Motor neuron (in vitro differentiated cells): Measurements from ENCODE around the gene PNMA1. TPM values are rescaled to one million over a fixed set of nuclear protein-coding genes. Genes with fewer than 3 reads are reported as not detected.
"Not testable (repeated sequence)": the region's sequence is repeated elsewhere in the genome, so short reads cannot be mapped to it uniquely, and the experiment has no call there.

Experiments used
- ATAC-seq, 8 experiments: fragments of 200-7000 bp; cut with Tn5 transposase; replicated peaks in 6 of 8; 2 replicates each; pipeline ENCODE4 v1.8.0; 2021; ENCODE audit warnings: mild to moderate bottlenecking in 8 of 8, moderate library complexity in 8 of 8
- H3K27ac ChIP-seq, 2 donors: fragments of 250-450 bp; sonication (Bioruptor Pico); 2 replicates each; pipeline ENCODE4 v1.9.0; 2021; ENCODE audit warnings: antibody characterized with exemption in 2 of 2, mild to moderate bottlenecking in 2 of 2, moderate library complexity in 1 of 2
- H3K4me1 ChIP-seq, 2 donors: fragments of 250-450 bp; sonication (Bioruptor Pico); replicated peaks in 1 of 2; 2 replicates each; pipeline ENCODE4 v1.6.1; 2021; ENCODE audit warnings: antibody characterized with exemption in 2 of 2, mild to moderate bottlenecking in 2 of 2, moderate library complexity in 1 of 2
- H3K4me3 ChIP-seq, 5 donors: fragments of 250-450 bp; sonication (Bioruptor Pico); 2 replicates each; pipeline ENCODE4 v1.9.0; 2021; ENCODE audit warnings: antibody characterized with exemption in 5 of 5, mild to moderate bottlenecking in 5 of 5, moderate library complexity in 4 of 5
- WGBS, 10 experiments: fragments of 450-650 bp; shearing (Covaris generic); methylation state at CpG; one replicate each; pipeline ENCODE4 v1.0.0; 2022; 5-methylcytosine and 5-hydroxymethylcytosine counted together
- in situ Hi-C, 9 experiments: fragments of 400-800 bp; cut with MboI; loops; one replicate each; pipeline ENCODE4 v1.15.0; 2021; ENCODE audit warnings: low sequenced_read_pairs in 9 of 9, low pct_unique_long_range_greater_than_20kb in 2 of 9; ENCODE audit not compliant: unreplicated experiment in 9 of 9
- total RNA-seq, 8 experiments: library from RNA; unstranded; fragments of 300-600 nt; gene quantifications; 2 replicates each; pipeline versions ENCODE4 v1.2.3 to v1.2.4, GENCODE V29; 2022

The PNMA1 gene
- total RNA-seq, 8 experiments from 2014 or later: 16.7 to 102 (median 50.9) TPM

DNA sequence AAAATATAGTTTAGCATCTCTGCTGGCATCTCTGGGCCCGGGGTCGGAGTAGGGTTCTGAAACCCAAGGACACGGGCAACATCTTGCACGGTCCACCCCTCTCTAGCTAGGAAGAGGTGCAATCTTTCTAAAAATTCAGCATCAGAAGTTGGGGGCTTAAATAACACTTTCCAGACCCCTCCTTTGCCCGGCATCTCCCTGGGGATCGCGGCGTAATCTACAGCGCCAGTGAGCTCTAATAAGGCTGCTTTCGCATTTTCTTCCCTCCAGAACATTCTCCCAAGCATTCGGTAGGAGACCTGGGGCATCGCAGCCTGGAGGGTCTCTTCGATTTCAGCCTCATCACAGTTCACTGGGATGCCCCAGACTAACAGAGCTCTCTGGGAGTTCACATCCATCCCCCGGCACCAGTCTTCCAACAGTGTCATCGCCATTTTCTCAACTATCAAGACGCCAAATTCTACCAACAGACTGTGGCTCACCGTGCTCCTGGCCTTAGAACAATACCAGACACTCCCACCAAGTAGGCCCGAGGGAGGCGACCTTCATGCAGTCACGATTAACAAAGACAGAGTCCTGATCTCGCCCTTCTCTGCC lies 880 bp downstream of the PNMA1 start:
- in situ Hi-C loops: no loop called here
- 0 to 40% (median 0%) methylated on average over 1 to 11 of the region's 21 CpGs; no CpG with 5 or more reads in 2 of the 10 experiments for WGBS, 10 experiments
- Histone ChIP-seq H3K4me3 (peak overlapping the region; percentile 56 to 89 (median 76)), H3K27ac (peak overlapping the region; percentile 92 to 97), H3K4me1 (peaks cover 29 to 33% of the 10 kb centered on the region in 2 donors)
- peak in 3 of 8 experiments; percentile 1 to 2 (median 1) for ATAC-seq

DNA sequence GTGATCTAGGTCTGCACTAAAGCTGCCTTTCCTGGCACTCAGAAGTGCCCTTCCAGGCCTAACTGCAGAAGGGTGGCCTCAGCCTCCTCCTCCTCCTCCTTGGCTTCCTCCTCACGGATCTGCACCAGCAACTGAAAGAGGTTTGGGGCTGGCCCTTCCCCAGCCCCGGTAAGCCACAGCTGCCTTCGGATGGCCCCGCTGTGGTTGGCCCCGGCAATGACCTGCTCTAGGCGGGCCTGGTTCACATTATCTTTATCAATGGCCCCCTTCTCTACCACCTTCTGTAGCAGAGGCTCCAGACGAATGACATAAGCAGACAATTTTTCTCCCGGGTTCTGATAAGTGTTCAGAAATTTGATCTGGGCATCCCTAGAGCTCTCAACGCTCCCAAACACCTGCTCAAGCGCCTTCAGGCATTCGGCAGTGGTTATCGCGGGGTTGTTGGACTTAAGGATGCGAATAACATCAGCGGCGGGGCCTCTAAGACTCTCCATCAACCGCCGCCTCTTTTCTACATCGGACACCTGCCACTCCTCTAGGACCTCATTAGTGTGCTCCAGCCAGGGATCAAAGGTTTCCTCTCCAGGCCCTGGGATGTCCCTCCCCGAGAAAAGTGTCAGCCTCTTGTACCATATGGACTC lies 1.5 kb downstream of the PNMA1 start:
- in situ Hi-C loops: no loop called here
- peak overlapping the region; percentile 92 to 97 for H3K27ac ChIP-seq
- peak in 6 of 8 experiments; percentile 2 to 9 (median 4) for ATAC-seq
- H3K4me3 ChIP-seq: peak overlapping the region; percentile 56 to 89 (median 76)
- H3K4me1 ChIP-seq: peaks cover 22 to 27% of the 10 kb centered on the region in 2 donors
- WGBS, 10 experiments: 0 to 12% (median 0%) methylated on average over 1 to 16 of the region's 20 CpGs; no CpG with 5 or more reads in 3 of the 10 experiments

DNA sequence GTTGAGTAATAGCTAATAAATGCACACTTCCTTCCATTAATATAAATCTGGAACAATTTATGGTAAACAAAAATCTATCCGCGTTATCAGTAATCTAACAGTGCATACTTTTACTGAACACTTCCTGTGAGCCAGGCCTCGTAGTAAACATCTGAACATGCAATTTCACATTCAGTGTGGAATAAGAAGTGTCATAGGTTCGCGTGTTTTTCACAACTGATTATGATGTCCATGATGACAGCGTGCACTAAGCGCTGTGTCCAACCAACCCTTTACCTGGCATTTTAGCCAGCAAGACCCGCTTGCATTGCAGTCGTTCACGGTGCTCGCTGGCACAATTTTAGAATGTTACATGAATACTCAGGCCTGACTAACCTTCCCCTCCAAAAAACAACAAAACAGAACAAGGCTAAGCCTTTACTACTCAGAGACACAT lies 2.1 kb downstream of the PNMA1 start:
- H3K4me1 ChIP-seq: peaks cover 16 to 21% of the 10 kb centered on the region in 2 donors
- ATAC-seq: no peak
- 2 to 59% (median 32%) methylated on average over 3 to 11 of the region's 11 CpGs; no CpG with 5 or more reads in 3 of the 10 experiments for WGBS, 10 experiments
- in situ Hi-C loops: no loop called here
- peak overlapping the region in 1 of 2 donors; percentile 92 for H3K27ac ChIP-seq
- peak overlapping the region; percentile 56 to 89 (median 76) for H3K4me3 ChIP-seq

DNA sequence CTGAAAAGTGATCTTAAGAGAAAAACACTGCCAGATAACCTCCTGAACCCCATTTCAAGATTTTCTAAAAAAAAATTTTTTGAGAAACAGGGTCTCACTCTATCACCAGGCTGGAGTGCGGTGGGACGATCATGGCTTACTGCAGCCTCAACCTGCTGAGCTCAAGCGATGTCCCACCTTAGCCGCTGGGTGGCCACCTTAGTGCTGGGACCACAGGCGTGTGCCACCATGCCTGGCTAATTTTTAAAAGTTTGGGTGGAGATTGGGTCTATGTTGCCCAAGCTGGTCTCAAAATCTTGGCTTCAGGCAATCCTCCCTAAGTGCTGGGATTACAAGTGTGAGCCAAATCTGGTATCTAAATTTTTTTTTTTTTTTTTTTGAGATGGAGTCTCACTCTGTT lies 3.4 kb downstream of the PNMA1 start:
- no peak overlapping the region for H3K27ac ChIP-seq

DNA sequence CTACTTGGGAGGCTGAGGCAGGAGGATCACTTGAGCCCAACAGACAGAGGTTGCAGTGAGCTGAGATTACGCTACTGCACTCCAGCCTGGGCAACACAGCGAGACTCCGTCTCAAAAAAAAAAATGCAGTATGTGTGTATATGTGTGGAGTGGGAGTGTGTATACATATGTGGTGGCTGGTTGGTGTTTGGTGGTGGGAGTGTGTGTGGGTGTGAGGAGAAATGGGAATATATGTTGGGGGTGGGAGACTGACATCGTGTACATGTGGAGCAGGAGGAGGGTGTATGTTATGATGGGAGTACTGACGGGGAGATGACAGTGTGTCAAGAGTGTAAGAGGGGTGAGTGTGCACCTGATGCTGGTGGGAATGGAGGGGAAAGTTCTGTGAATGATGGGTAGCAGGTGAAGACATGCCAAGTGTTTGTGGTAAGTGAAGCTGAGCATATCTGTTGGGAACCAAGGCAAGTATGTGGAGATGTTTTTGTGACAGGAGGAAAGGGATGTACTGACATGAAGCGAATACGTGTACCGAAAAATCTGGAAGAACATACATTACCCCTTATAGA lies 4.2 kb downstream of the PNMA1 start:
- Histone ChIP-seq H3K4me1 (peaks cover 7 to 8% of the 10 kb centered on the region in 2 donors), H3K27ac (no peak overlapping the region), H3K4me3 (no peak overlapping the region)
- no peak for ATAC-seq
- in situ Hi-C loops: no loop called here
- 84 to 100% (median 92%) methylated on average over 2 to 8 of the region's 8 CpGs; no CpG with 5 or more reads in 1 of the 10 experiments for WGBS, 10 experiments

More for the DNA sequence above, 3.4 kb downstream of the PNMA1 start:
- 83 to 100% (median 100%) methylated on average over 1 to 4 of the region's 5 CpGs; no CpG with 5 or more reads in 3 of the 10 experiments for WGBS, 10 experiments
- no peak for ATAC-seq
- H3K4me1 ChIP-seq: peaks cover 12 to 15% of the 10 kb centered on the region in 2 donors
- in situ Hi-C loops: no loop called here
- peak overlapping the region in 2 of 5 donors; percentile 56 to 76 for H3K4me3 ChIP-seq

DNA sequence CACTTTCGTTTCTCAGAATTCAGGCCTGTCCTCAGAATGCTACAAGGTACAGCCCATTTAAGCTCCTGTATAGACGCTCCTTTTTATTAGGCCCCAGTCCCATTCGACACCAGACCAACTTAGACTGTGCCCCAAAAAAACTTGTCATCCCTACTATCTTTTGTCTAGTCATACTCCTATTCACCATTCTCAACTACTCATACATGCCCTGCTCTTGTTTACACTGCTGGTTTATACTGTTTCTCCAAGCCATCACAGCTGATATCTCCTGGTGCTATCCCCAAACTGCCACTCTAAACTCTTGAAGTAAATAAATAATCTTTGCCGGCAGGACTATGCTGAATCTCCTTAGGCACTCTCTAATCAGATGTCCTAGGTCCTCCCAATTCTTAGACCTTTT lies 6.1 kb downstream of the PNMA1 start:
- H3K4me1 ChIP-seq, H3K4me3 ChIP-seq, H3K27ac ChIP-seq, ATAC-seq, in situ Hi-C loops: not testable (repeated sequence)
- 60 to 100% methylated on average over 1 to 2 of the region's 4 CpGs; no CpG with 5 or more reads in 8 of the 10 experiments for WGBS, 10 experiments

DNA sequence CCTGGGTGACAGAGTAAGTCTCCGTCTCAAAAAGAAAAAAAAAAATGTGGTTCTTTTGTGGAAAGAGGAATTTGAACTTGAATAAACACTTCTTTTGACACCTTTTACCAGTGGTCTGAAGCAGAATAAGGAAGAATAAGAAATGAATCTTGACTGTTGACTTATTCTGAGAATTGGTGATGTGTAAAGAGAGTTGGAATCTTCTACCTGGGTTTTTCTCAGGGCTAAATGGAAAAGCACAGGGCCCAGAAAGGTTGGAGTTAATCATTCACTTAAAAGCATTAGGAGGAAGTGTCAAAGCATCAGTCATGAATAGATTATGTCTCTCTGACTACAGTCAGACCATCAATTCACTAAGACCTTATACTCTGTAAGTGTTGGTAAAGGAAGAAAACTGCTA lies 13.9 kb downstream of the PNMA1 start:
- H3K27ac ChIP-seq: no peak overlapping the region
- H3K4me1 ChIP-seq: no peaks in the 10 kb centered on the region
- 40 to 100% (median 83%) methylated on average over 1 of the region's 1 CpG; no CpG with 5 or more reads in 4 of the 10 experiments for WGBS, 10 experiments
- no peak for ATAC-seq
- no peak overlapping the region for H3K4me3 ChIP-seq
- in situ Hi-C loops: no loop called here

DNA sequence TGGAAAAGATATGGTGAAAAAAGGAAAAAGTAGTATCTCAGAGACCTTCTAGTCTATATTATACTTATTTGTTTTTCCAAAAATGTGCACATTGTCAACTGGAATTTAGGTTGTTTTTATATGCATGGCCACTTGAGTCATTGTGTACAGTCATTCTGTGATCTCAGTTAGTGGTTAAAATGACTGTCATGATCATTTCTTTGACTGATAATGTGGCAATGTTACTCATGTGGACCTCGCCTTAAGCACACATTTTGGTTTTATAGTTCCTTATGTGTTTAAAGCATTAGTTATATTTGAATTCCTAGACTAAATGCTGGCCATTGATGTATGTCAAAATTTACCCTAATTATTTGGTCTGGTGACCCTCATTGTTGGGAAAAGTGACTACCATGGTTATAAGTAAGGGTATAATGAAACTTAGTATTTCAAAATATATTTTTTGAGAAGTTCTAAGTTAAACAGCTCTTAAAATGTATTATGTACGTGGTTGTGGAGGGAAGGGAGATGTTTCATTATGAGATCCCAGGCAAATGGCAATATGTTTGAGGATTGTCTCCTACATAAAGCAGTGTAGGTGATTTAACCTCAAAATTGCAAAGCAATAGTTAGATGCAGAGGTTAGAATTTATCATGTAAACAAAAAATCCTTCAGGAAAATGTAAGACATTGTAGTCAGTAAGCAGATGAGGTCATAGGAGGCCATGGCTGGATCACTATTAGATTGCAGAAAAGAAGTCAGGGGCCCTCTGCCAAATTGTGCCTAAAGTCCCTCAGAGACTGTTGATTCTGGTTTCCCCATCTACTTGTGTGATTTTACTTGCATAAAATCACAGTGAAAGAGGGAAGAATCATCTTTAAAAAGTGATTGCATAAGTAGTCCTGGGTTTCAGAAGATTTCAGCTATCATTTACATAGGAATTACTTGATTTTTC lies 17.5 kb downstream of the PNMA1 start:
- no peaks in the 10 kb centered on the region for H3K4me1 ChIP-seq
- no peak overlapping the region for H3K4me3 ChIP-seq
- WGBS, 10 experiments: 36 to 100% (median 83%) methylated on average over 1 to 2 of the region's 2 CpGs; no CpG with 5 or more reads in 1 of the 10 experiments
- no peak overlapping the region for H3K27ac ChIP-seq
- ATAC-seq: peak in 2 of 8 experiments; percentile 89 to 91
- in situ Hi-C loops: no loop called here

DNA sequence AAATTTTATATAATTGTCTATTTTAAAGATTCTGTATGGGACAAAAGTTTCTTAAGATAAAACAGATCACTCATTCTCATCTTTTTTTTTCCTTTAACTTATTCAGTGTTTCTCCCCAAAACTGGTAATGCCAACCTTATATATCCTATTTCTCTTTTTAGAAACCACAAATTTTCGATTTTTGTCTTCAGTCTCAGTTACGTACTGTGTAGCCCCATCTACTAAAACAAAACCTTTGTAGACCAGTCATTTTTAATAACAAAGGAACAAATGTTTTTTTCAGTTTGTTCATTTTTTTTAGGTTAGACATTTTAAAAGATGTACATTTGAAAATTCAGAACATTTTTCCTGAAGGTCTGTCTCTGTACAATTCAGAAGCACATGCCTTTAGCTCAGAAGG lies 18.2 kb downstream of the PNMA1 start:
- Histone ChIP-seq H3K4me1 (no peaks in the 10 kb centered on the region), H3K27ac (no peak overlapping the region), H3K4me3 (no peak overlapping the region)
- in situ Hi-C loops: no loop called here
- 81 to 100% (median 97%) methylated on average over 1 to 2 of the region's 2 CpGs for WGBS, 10 experiments
- no peak for ATAC-seq

DNA sequence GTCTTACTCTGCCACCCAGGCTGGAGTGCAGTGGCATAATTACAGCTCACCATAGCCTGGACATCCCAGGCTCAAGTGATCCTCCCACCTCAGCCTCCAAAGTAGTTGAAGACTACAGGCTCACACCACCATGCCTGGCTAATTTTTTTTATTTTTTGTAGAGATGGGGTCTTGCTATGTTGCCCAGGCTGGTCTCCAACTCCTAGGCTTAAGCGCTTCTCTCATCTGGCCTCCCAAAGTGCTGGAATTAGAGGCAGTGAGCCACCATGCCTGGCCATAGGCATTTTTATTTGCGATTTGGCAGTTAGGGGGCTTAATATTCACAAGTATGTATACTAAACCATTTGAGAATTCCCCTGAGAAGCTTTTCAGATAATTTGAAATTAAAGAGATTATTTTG lies 19.1 kb downstream of the PNMA1 start:
- no peaks in the 10 kb centered on the region for H3K4me1 ChIP-seq
- WGBS, 10 experiments: 94 to 100% (median 100%) methylated on average over 1 to 2 of the region's 2 CpGs; no CpG with 5 or more reads in 5 of the 10 experiments
- no peak for ATAC-seq

DNA sequence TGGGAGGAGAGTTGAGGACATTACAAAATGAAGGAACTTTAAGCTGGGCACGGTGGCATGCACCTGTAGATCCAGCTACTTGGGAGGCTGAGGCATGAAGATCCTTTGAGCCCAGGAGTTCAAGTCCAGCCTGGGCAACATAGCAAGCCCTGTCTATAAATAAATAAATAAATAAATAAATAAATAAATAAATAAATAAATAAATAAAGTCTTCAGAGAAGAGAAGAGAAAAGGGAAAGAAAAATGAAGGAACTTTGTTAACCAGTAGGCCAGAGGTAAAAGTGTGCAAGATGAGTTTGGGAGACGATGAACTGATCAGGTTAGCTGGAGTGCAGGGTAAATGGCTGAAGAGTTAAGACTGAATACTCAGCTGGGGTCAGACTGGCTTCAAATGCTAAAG lies 20.1 kb downstream of the PNMA1 start:
- Histone ChIP-seq H3K4me1 (no peaks in the 10 kb centered on the region), H3K4me3 (no peak overlapping the region), H3K27ac (no peak overlapping the region)
- no peak for ATAC-seq
- in situ Hi-C loops: no loop called here
- 88 to 100% (median 100%) methylated on average over 1 to 2 of the region's 2 CpGs; no CpG with 5 or more reads in 2 of the 10 experiments for WGBS, 10 experiments

More for the DNA sequence above, 19.1 kb downstream of the PNMA1 start:
- in situ Hi-C loops: no loop called here
- Histone ChIP-seq H3K4me3 (no peak overlapping the region), H3K27ac (no peak overlapping the region)

DNA sequence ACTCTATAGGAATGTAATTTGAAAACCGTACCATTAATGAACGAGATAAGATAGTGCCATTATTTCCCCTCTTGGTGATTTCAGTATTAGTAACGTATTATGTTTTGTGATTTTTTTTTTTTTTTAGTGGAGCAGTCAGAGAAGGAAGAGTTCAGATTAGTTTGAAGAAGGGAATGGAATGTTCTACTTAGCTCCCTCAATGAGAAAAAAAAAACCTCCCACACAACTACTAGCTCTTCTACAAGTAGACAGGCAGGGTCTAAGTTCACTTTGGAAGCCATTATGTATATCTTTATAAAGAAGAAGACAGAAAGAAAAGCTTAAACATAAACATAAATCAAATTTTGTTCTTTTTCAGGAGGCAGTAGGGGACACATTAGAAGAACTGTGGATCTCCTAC lies 27.3 kb downstream of the PNMA1 start:
- WGBS, 10 experiments: 67 to 100% (median 92%) methylated on average over 2 to 3 of the region's 3 CpGs
- in situ Hi-C loops: no loop called here
- no peak for ATAC-seq
- Histone ChIP-seq H3K27ac (no peak overlapping the region), H3K4me1 (no peaks in the 10 kb centered on the region), H3K4me3 (no peak overlapping the region)
